Measurements from ENCODE around the gene XPNPEP1. TPM values are rescaled to one million over a fixed set of nuclear protein-coding genes. Genes with fewer than 3 reads are reported as not detected.

XPNPEP1 gene
- total RNA-seq, 2 donors from 2014 or later, result 41.2 to 45.2 TPM

- TF ChIP-seq CTCF (IDR thresholded peaks at IDR 0.05), result no peak
- no peaks in the 10 kb centered on the region for H3K27me3 ChIP-seq
- no peak for DNase-seq (ENCODE audit: low spot score)
- H3K9me3 ChIP-seq, result no peaks in the 10 kb centered on the region
- H3K4me3 ChIP-seq, result no peak overlapping the region
- H3K4me1 ChIP-seq, result peaks cover 0 to 11% of the 10 kb centered on the region in 2 donors
- no peaks in the 10 kb centered on the region for H3K36me3 ChIP-seq
- H3K27ac ChIP-seq, result no peak overlapping the region
These were observed 88.1 kb downstream of the XPNPEP1 start for GRCh38 chr10:109835257-109835656.

GRCh38 chr10:109831846-109832245 is 91.5 kb downstream of the XPNPEP1 start:
- no peak overlapping the region for H3K27ac ChIP-seq
- H3K9me3 ChIP-seq, result no peaks in the 10 kb centered on the region
- no peak for TF ChIP-seq CTCF (IDR thresholded peaks at IDR 0.05)
- H3K36me3 ChIP-seq, result no peaks in the 10 kb centered on the region
- DNase-seq (ENCODE audit: low spot score), result no peak
- H3K4me3 ChIP-seq, result no peak overlapping the region
- no peaks in the 10 kb centered on the region for H3K27me3 ChIP-seq
- peaks cover 0 to 11% of the 10 kb centered on the region in 2 donors for H3K4me1 ChIP-seq

- H3K9me3 ChIP-seq, result no peaks in the 10 kb centered on the region
- no peaks in the 10 kb centered on the region for H3K27me3 ChIP-seq
- no peaks in the 10 kb centered on the region for H3K36me3 ChIP-seq
- no peak for TF ChIP-seq CTCF (IDR thresholded peaks at IDR 0.05)
- H3K4me3 ChIP-seq, result no peak overlapping the region
- no peak for DNase-seq (ENCODE audit: low spot score)
- no peaks in the 10 kb centered on the region for H3K4me1 ChIP-seq
- no peak overlapping the region for H3K27ac ChIP-seq
These were observed 99.1 kb downstream of the XPNPEP1 start for GRCh38 chr10:109824206-109824605.

- Histone ChIP-seq H3K4me3 (no peak overlapping the region), H3K27ac (no peak overlapping the region), H3K27me3 (no peaks in the 10 kb centered on the region), H3K4me1 (no peaks in the 10 kb centered on the region), H3K9me3 (no peaks in the 10 kb centered on the region), H3K36me3 (no peaks in the 10 kb centered on the region)
- TF ChIP-seq CTCF (IDR thresholded peaks at IDR 0.05), result no peak
- DNase-seq (ENCODE audit: low spot score), result no peak
These were observed 100.1 kb downstream of the XPNPEP1 start for GRCh38 chr10:109823196-109823595.

- no peak for TF ChIP-seq CTCF (IDR thresholded peaks at IDR 0.05)
- Histone ChIP-seq H3K4me1 (no peaks in the 10 kb centered on the region), H3K36me3 (no peaks in the 10 kb centered on the region), H3K4me3 (no peak overlapping the region), H3K9me3 (no peaks in the 10 kb centered on the region), H3K27me3 (no peaks in the 10 kb centered on the region), H3K27ac (no peak overlapping the region)
- no peak for DNase-seq (ENCODE audit: low spot score)
These were observed 101.6 kb downstream of the XPNPEP1 start for GRCh38 chr10:109821672-109822071.

- no peak for DNase-seq (ENCODE audit: low spot score)
- H3K4me3 ChIP-seq, result no peak overlapping the region
- no peaks in the 10 kb centered on the region for H3K27me3 ChIP-seq
- no peak overlapping the region for H3K27ac ChIP-seq
- no peaks in the 10 kb centered on the region for H3K4me1 ChIP-seq
- H3K9me3 ChIP-seq, result no peaks in the 10 kb centered on the region
- H3K36me3 ChIP-seq, result no peaks in the 10 kb centered on the region
- TF ChIP-seq CTCF (IDR thresholded peaks at IDR 0.05), result no peak
These were observed 102.5 kb downstream of the XPNPEP1 start for GRCh38 chr10:109820620-109821405.

Data from right atrium auricular region (tissue), 2 donors.